Uterus (tissue), 4 donors: ENCODE results near the gene DOK7. TPM values are rescaled to one million over a fixed set of nuclear protein-coding genes. Genes with fewer than 3 reads are reported as not detected.

Source experiments
- DNase-seq, 2 donors: peaks; one replicate each; pipeline ENCODE4 v3.0.0-alpha.2; 2019 to 2020
- H3K27ac ChIP-seq, 2 donors: fragments of 200-600 bp; sonication (generic); 1 replicate in 1 of 2; 2 replicates in 1 of 2; pipeline ENCODE4 v1.5.1; 2016 to 2018
- H3K27me3 ChIP-seq, 2 donors: fragments of 200-600 bp; sonication (generic); one replicate each; pipeline ENCODE4 v1.5.1; 2018 to 2019; ENCODE audit warnings: control low read depth in 1 of 2
- H3K36me3 ChIP-seq, 2 donors: fragments of 200-600 bp; sonication (generic); one replicate each; pipeline ENCODE4 v1.5.1; 2019; ENCODE audit warnings: control low read depth in 1 of 2
- H3K4me1 ChIP-seq, 2 donors: fragments of 200-600 bp; sonication (generic); one replicate each; pipeline ENCODE4 v1.5.1; 2018 to 2019; ENCODE audit warnings: control low read depth in 1 of 2
- H3K4me3 ChIP-seq, 2 donors: fragments of 200-600 bp; sonication (generic); 1 replicate in 1 of 2; 2 replicates in 1 of 2; pipeline ENCODE4 v1.5.1; 2018 to 2019; ENCODE audit warnings: mild to moderate bottlenecking in 1 of 2
- H3K9me3 ChIP-seq, 2 donors: fragments of 200-600 bp; sonication (generic); one replicate each; pipeline ENCODE4 v1.5.1; 2019; ENCODE audit warnings: control low read depth in 1 of 2
- POLR2A ChIP-seq, 2 donors: fragments of 450-650 bp; IDR thresholded peaks; one replicate each; pipeline ENCODE4 v1.6.1; 2016; ENCODE audit warnings: antibody characterized with exemption in 2 of 2, mild to moderate bottlenecking in 1 of 2, moderate library complexity in 1 of 2
- intact Hi-C: fragments of 100-400 bp; cut with DNase I; formaldehyde crosslinking; loops from one replicate; pipeline ENCODE4 v1.15.1; 2023; ENCODE audit warnings: low total_unique reads
- total RNA-seq, 4 donors: library from RNA; depleted of rRNA in 3 of 4; stranded (reverse); fragments of >200 nt in 3 of 4; gene quantifications; one replicate each; pipeline versions ENCODE4 v1.1.0 to v1.2.4, GENCODE V29; 2014 to 2023
- TF ChIP-seq, protein P1 (sequence below), 4 experiments: fragments of 200-600 bp in 2 of 4; fragments of 450-650 bp in 2 of 4; sonication (generic) in 2 of 4; IDR thresholded peaks; one replicate each; pipeline ENCODE4 v1.5.1; 2016 to 2019; ENCODE audit warnings: antibody characterized with exemption in 4 of 4, mild to moderate bottlenecking in 2 of 4, moderate library complexity in 1 of 4
- donor health status: DM: yes; HTN: yes; CAD: no.

DOK7 gene
- total RNA-seq, 4 donors from 2014 or later, result 0.26 to 3.9 (median 0.85) TPM; not detected in 1

DNA sequence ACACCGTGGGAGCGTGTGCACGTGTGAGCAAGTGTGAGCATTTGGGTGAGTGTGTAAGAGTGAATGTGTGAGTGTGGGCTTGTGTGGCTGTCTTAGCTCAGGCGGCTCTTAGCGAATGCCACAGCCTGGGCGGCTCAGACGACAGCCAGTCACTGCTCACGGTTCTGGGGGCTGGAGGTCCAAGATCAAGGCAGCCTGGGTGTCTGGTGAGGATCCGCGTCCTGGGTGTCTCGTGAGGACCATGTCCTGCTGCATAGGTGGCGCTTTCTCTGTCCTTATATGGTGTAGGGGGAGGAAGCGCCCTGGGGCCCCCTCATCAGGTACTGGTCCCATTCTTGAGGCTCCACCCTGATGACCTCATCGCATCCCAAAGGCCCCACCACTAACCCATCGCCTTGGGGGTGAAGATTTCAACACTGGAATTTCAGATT, 4.5 kb downstream of the DOK7 start:
- no peak for DNase-seq
- no peaks in the 10 kb centered on the region for H3K27me3 ChIP-seq
- intact Hi-C loops, result no loop called here

DNA sequence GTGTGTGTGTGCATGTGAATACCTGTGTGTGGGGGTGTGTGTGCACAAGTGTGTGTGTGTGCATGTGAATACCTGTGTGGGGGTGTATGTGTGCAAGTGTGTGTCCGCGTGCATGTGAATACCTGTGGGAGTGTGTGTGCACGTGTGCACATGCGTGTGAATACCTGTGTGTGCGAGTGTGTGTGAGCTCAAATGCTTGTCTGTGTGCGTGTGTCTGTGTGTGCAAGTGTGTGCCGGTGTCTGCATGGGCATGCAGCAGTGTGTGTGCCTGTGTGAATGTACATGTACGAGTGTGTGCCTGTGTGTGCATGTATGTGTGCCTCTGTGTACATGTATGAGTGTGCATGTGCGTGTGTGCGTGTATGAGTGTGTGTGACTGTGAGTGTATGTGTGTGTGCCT, 5.0 kb downstream of the DOK7 start:
- Histone ChIP-seq H3K4me3 (no peak overlapping the region), H3K9me3 (no peaks in the 10 kb centered on the region), H3K36me3 (no peaks in the 10 kb centered on the region), H3K4me1 (peaks cover 0 to under 1% of the 10 kb centered on the region in 2 donors), H3K27ac (no peak overlapping the region), H3K27me3 (no peaks in the 10 kb centered on the region)
- intact Hi-C loops, result no loop called here
- TF ChIP-seq, protein P1, sequence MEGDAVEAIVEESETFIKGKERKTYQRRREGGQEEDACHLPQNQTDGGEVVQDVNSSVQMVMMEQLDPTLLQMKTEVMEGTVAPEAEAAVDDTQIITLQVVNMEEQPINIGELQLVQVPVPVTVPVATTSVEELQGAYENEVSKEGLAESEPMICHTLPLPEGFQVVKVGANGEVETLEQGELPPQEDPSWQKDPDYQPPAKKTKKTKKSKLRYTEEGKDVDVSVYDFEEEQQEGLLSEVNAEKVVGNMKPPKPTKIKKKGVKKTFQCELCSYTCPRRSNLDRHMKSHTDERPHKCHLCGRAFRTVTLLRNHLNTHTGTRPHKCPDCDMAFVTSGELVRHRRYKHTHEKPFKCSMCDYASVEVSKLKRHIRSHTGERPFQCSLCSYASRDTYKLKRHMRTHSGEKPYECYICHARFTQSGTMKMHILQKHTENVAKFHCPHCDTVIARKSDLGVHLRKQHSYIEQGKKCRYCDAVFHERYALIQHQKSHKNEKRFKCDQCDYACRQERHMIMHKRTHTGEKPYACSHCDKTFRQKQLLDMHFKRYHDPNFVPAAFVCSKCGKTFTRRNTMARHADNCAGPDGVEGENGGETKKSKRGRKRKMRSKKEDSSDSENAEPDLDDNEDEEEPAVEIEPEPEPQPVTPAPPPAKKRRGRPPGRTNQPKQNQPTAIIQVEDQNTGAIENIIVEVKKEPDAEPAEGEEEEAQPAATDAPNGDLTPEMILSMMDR (IDR thresholded peaks at IDR 0.05), result no peak
- no peak for TF ChIP-seq POLR2A (IDR thresholded peaks at IDR 0.05)
- no peak for DNase-seq

More for the DNA sequence above, 4.5 kb downstream of the DOK7 start:
- no peak overlapping the region for H3K27ac ChIP-seq
- no peak overlapping the region for H3K4me3 ChIP-seq
- no peaks in the 10 kb centered on the region for H3K9me3 ChIP-seq
- H3K4me1 ChIP-seq, result peaks cover 0 to 4% of the 10 kb centered on the region in 2 donors
- TF ChIP-seq, protein P1 (IDR thresholded peaks at IDR 0.05), result no peak
- no peak for TF ChIP-seq POLR2A (IDR thresholded peaks at IDR 0.05)
- H3K36me3 ChIP-seq, result no peaks in the 10 kb centered on the region

DNA sequence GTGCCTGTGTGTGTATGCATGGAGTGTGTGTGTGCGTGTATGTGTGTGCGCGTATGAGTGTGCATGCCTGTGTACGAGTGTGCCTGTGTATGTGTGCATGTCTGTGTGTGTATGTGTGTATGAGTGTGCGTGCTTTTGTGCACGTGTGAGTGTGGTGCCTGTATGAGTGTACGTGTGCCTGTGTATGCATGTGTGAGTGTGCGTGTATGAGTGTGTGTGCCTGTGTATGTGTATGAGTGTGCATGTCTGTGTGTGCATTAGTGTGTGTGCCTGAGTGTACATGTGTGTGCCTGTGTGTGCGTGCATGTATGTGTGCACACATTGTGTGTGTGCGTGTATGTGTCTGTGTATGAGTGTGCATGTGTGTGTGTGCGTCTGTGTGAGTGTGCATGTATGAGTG, 5.7 kb downstream of the DOK7 start:
- intact Hi-C loops, result no loop called here
- Histone ChIP-seq H3K9me3 (no peaks in the 10 kb centered on the region), H3K27me3 (no peaks in the 10 kb centered on the region), H3K27ac (no peak overlapping the region), H3K4me1 (no peaks in the 10 kb centered on the region), H3K36me3 (no peaks in the 10 kb centered on the region), H3K4me3 (no peak overlapping the region)
- DNase-seq, result no peak
- TF ChIP-seq POLR2A (IDR thresholded peaks at IDR 0.05), result no peak
- TF ChIP-seq, protein P1 (IDR thresholded peaks at IDR 0.05), result no peak

DNA sequence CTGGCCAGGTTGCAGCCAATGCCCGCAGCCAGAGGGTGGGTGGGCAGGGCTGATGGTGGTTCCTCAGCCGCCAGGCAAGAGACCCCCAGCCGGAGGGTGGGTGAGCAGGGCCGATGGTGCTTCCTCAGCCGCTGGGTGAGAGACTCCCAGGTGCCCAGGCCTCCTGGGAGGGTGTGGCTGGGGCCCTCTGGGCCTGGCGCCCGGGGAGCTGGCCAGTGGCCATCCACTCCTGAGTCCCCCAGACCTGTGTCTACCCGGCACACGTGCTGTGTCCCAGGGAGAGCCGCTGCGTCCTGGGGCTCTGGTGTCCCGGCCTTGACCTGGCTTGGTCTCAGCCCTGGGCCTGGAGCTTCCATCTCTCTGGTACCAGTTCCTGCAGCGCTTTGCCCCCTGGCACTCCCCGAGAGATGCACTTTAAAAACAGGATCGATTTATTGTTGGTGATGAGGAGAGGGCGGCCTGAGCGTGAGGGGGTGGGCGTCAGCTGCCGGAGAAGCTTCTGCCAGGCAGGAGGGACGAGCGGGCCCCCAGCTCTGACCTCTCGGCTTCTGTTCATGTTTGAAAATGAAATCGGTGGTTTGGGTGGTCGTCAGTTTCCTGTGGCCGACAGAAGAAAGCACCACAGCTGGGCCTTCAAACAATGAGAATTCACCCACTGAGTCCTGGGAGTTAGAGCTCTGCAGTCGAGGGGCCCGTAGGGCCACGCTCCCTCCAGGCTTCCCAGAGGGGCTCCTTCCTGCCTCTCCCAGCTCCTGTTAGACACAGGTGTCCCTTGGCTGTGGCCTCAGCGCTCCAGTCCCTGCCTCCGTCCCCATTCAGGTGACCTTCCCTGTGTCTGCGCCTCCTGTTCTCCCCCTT, 6.5 kb downstream of the DOK7 start:
- Histone ChIP-seq H3K27ac (no peak overlapping the region), H3K27me3 (no peaks in the 10 kb centered on the region), H3K9me3 (no peaks in the 10 kb centered on the region), H3K4me1 (no peaks in the 10 kb centered on the region), H3K4me3 (no peak overlapping the region), H3K36me3 (no peaks in the 10 kb centered on the region)
- DNase-seq, result no peak
- TF ChIP-seq, protein P1 (IDR thresholded peaks at IDR 0.05), result no peak
- intact Hi-C loops, result no loop called here

GRCh38 chr4:3470244-3471097, 7.4 kb downstream of the DOK7 start:
- H3K9me3 ChIP-seq, result no peaks in the 10 kb centered on the region
- no peak overlapping the region for H3K4me3 ChIP-seq
- TF ChIP-seq POLR2A (IDR thresholded peaks at IDR 0.05), result no peak
- TF ChIP-seq, protein P1 (IDR thresholded peaks at IDR 0.05), result no peak
- no peak overlapping the region for H3K27ac ChIP-seq
- no peak for DNase-seq
- no peaks in the 10 kb centered on the region for H3K36me3 ChIP-seq
- intact Hi-C loops, result no loop called here
- H3K27me3 ChIP-seq, result no peaks in the 10 kb centered on the region
- H3K4me1 ChIP-seq, result no peaks in the 10 kb centered on the region
